ENCODE measurements around the gene ROBO1.
"Not testable (repeated sequence)": the region's sequence is repeated elsewhere in the genome, so short reads cannot be mapped to it uniquely, and the experiment has no call there.

The ROBO1 gene

GRCh38 chr3:79767905-79768267 lies at the start of gene ROBO1:
TSS of gene ROBO1 (minus strand) at chr3:79767998.
- DNase-seq, result no peak

GRCh38 chr3:79817224-79817623 lies 49.4 kb upstream of the ROBO1 start:
- no peak for DNase-seq

GRCh38 chr3:79815478-79815877 lies 47.7 kb upstream of the ROBO1 start:
- no peak for DNase-seq

GRCh38 chr3:79810581-79810980 lies 42.8 kb upstream of the ROBO1 start:
- DNase-seq, result no peak

GRCh38 chr3:79810092-79810491 lies 42.3 kb upstream of the ROBO1 start:
- no peak for DNase-seq

- DNase-seq, result no peak
Measured at GRCh38 chr3:79809106-79809505, 41.3 kb upstream of the ROBO1 start.

- no peak for DNase-seq
Measured at GRCh38 chr3:79808515-79808914, 40.7 kb upstream of the ROBO1 start.

GRCh38 chr3:79790177-79790576 lies 22.4 kb upstream of the ROBO1 start:
- not testable (repeated sequence) for DNase-seq

GRCh38 chr3:79773291-79773690 lies 5.5 kb upstream of the ROBO1 start:
- DNase-seq, result no peak

- no peak for DNase-seq
Measured at GRCh38 chr3:79769229-79769628, 1.4 kb upstream of the ROBO1 start.

GRCh38 chr3:79767194-79767904 lies 449 bp downstream of the ROBO1 start:
- no peak for DNase-seq

GRCh38 chr3:79766496-79767193 lies 1.2 kb downstream of the ROBO1 start:
- DNase-seq, result no peak

- no peak for DNase-seq
Measured at GRCh38 chr3:79765911-79766310, 1.9 kb downstream of the ROBO1 start.

- no peak for DNase-seq
Measured at GRCh38 chr3:79761441-79761840, 6.4 kb downstream of the ROBO1 start.

GRCh38 chr3:79751703-79752102 lies 16.1 kb downstream of the ROBO1 start:
- DNase-seq, result no peak

- no peak for DNase-seq
Measured at GRCh38 chr3:79737530-79737929, 30.3 kb downstream of the ROBO1 start.

- DNase-seq, result no peak
Measured at GRCh38 chr3:79729096-79729495, 38.7 kb downstream of the ROBO1 start.

GRCh38 chr3:79726786-79727185 lies 41.0 kb downstream of the ROBO1 start:
- DNase-seq, result no peak

GRCh38 chr3:79724206-79724605 lies 43.6 kb downstream of the ROBO1 start:
- no peak for DNase-seq

GRCh38 chr3:79690072-79690471 lies 77.7 kb downstream of the ROBO1 start:
- DNase-seq, result no peak

GRCh38 chr3:79685108-79685507 lies 82.7 kb downstream of the ROBO1 start:
- no peak for DNase-seq

GRCh38 chr3:79684041-79684440 lies 83.8 kb downstream of the ROBO1 start:
- no peak for DNase-seq

- no peak for DNase-seq
Measured at GRCh38 chr3:79672731-79673130, 95.1 kb downstream of the ROBO1 start.

GRCh38 chr3:79672075-79672474 lies 95.7 kb downstream of the ROBO1 start:
- no peak for DNase-seq

GRCh38 chr3:79670178-79670577 lies 97.6 kb downstream of the ROBO1 start:
- DNase-seq, result no peak

Data from NCI-H446 treated with DMSO at 0.1 percent for 48 hours (cell line).